RWPE2 (cell line): ENCODE data around the gene ST14.

Source experiments
- ATAC-seq: fragments of 200-7000 bp; cut with Tn5 transposase; 3 replicates; pipeline ENCODE4 v1.9.1; 2021; ENCODE audit warnings: low read depth
- DNase-seq: peaks from one replicate; pipeline ENCODE4 v3.0.0-alpha.2; 2020; ENCODE audit warnings: low spot score
- H3K27ac ChIP-seq: fragments of 450-650 bp; 2 replicates; pipeline ENCODE4 v1.5.1; 2017; ENCODE audit warnings: mild to moderate bottlenecking; ENCODE audit not compliant: poor library complexity, severe bottlenecking
- H3K27me3 ChIP-seq: fragments of 250-450 bp; sonication (Bioruptor Pico); 2 replicates; pipeline ENCODE4 v1.5.1; 2021; ENCODE audit warnings: mild to moderate bottlenecking, moderate library complexity; ENCODE audit not compliant: insufficient read depth, poor library complexity, severe bottlenecking
- H3K36me3 ChIP-seq: fragments of 250-450 bp; sonication (Bioruptor Pico); 2 replicates; pipeline ENCODE4 v1.5.1; 2020; ENCODE audit warnings: low read depth, mild to moderate bottlenecking, moderate library complexity
- H3K4me1 ChIP-seq: fragments of 250-450 bp; sonication (Bioruptor Pico); 2 replicates; pipeline ENCODE4 v1.5.1; 2021; ENCODE audit warnings: mild to moderate bottlenecking, moderate library complexity; ENCODE audit not compliant: insufficient read depth, poor library complexity, severe bottlenecking
- H3K4me3 ChIP-seq: fragments of 250-450 bp; sonication (Bioruptor Pico); 2 replicates; pipeline ENCODE4 v1.5.1; 2021; ENCODE audit warnings: mild to moderate bottlenecking, moderate library complexity; ENCODE audit not compliant: severe bottlenecking
- H3K9me3 ChIP-seq: fragments of 250-450 bp; sonication (Bioruptor Pico); 2 replicates; pipeline ENCODE4 v1.5.1; 2021; ENCODE audit warnings: mild to moderate bottlenecking, moderate library complexity; ENCODE audit not compliant: severe bottlenecking
- CTCF ChIP-seq: fragments of 450-650 bp; IDR thresholded peaks from one replicate; pipeline ENCODE4 v1.5.1; 2017; ENCODE audit warnings: mild to moderate bottlenecking, moderate library complexity; ENCODE audit not compliant: poor library complexity, severe bottlenecking

The ST14 gene

GRCh38 chr11:130194241-130195023 is 34.9 kb downstream of the ST14 start:
- H3K4me3 ChIP-seq: no peak overlapping the region
- no peaks in the 10 kb centered on the region for H3K27me3 ChIP-seq
- DNase-seq (no peak), ATAC-seq (no peak)
- no peak overlapping the region for H3K27ac ChIP-seq
- peaks cover 22% of the 10 kb centered on the region for H3K36me3 ChIP-seq
- H3K4me1 ChIP-seq: peaks cover 4% of the 10 kb centered on the region
- H3K9me3 ChIP-seq: no peaks in the 10 kb centered on the region
- no peak for TF ChIP-seq CTCF

GRCh38 chr11:130197386-130198035 is 37.9 kb downstream of the ST14 start:
- H3K4me1 ChIP-seq: peaks cover 4% of the 10 kb centered on the region
- H3K27me3 ChIP-seq: no peaks in the 10 kb centered on the region
- no peak for TF ChIP-seq CTCF
- H3K27ac ChIP-seq: peak overlapping the region; percentile 1
- H3K4me3 ChIP-seq: no peak overlapping the region
- H3K36me3 ChIP-seq: peaks cover 36% of the 10 kb centered on the region
- no peaks in the 10 kb centered on the region for H3K9me3 ChIP-seq
- ATAC-seq (peak; percentile 98), DNase-seq (peak; percentile 86)

- TF ChIP-seq CTCF: no peak
- DNase-seq: no peak
- peaks cover 36% of the 10 kb centered on the region for H3K36me3 ChIP-seq
These were observed 38.7 kb downstream of the ST14 start for GRCh38 chr11:130198292-130198691.

GRCh38 chr11:130198964-130199363 is 39.4 kb downstream of the ST14 start:
- Histone ChIP-seq H3K4me1 (peaks cover 4% of the 10 kb centered on the region), H3K27me3 (no peaks in the 10 kb centered on the region), H3K9me3 (no peaks in the 10 kb centered on the region), H3K4me3 (no peak overlapping the region), H3K27ac (no peak overlapping the region), H3K36me3 (peaks cover 37% of the 10 kb centered on the region)
- ATAC-seq (no peak), DNase-seq (no peak)
- no peak for TF ChIP-seq CTCF

More at GRCh38 chr11:130198292-130198691, 38.7 kb downstream of the ST14 start:
- Histone ChIP-seq H3K27me3 (no peaks in the 10 kb centered on the region), H3K4me1 (peaks cover 4% of the 10 kb centered on the region), H3K27ac (no peak overlapping the region), H3K4me3 (no peak overlapping the region), H3K9me3 (no peaks in the 10 kb centered on the region)
- ATAC-seq: no peak

- TF ChIP-seq CTCF: no peak
- peaks cover 4% of the 10 kb centered on the region for H3K4me1 ChIP-seq
- H3K27ac ChIP-seq: no peak overlapping the region
- no peaks in the 10 kb centered on the region for H3K27me3 ChIP-seq
- H3K36me3 ChIP-seq: peaks cover 37% of the 10 kb centered on the region
- ATAC-seq: no peak
- H3K4me3 ChIP-seq: no peak overlapping the region
- DNase-seq: no peak
- H3K9me3 ChIP-seq: no peaks in the 10 kb centered on the region
These were observed 40.2 kb downstream of the ST14 start for GRCh38 chr11:130199792-130200191.
